ENCODE results near the gene TLK2. TPM values are rescaled to one million over a fixed set of nuclear protein-coding genes. Genes with fewer than 3 reads are reported as not detected.
A peak's percentile ranks its signal among the peaks of the same experiment; 100 is the strongest.

TLK2 gene
- total RNA-seq, 1 experiment from 2014 or later = 56.1 TPM

DNA sequence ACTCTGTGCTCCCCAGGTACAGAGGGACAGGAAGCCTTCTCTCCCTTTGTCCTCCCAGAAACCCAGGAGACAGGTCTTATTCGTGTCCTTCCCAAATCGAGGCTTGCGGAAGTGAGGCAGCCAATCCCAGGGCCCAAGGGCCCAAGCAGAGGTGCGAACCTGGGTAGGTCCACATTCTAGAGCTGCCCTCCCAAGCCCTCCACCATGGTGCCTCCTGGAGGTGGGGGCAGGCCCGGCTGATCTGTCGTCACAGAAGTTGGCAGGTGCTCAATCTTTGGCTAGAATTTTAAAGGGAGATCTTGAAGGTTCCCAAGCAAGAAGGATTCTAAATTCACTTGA lies 170.3 kb downstream of the TLK2 start:
- no peak overlapping the region for H3K27ac Mint-ChIP-seq (ENCODE audit: low read depth, unreplicated experiment)
- TF ChIP-seq, protein P1, sequence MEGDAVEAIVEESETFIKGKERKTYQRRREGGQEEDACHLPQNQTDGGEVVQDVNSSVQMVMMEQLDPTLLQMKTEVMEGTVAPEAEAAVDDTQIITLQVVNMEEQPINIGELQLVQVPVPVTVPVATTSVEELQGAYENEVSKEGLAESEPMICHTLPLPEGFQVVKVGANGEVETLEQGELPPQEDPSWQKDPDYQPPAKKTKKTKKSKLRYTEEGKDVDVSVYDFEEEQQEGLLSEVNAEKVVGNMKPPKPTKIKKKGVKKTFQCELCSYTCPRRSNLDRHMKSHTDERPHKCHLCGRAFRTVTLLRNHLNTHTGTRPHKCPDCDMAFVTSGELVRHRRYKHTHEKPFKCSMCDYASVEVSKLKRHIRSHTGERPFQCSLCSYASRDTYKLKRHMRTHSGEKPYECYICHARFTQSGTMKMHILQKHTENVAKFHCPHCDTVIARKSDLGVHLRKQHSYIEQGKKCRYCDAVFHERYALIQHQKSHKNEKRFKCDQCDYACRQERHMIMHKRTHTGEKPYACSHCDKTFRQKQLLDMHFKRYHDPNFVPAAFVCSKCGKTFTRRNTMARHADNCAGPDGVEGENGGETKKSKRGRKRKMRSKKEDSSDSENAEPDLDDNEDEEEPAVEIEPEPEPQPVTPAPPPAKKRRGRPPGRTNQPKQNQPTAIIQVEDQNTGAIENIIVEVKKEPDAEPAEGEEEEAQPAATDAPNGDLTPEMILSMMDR (IDR thresholded peaks at IDR 0.05; ENCODE audit: unreplicated experiment) = no peak
- H3K36me3 Mint-ChIP-seq (ENCODE audit: insufficient read depth, unreplicated experiment) = no peaks in the 10 kb centered on the region
- H3K9me3 Mint-ChIP-seq (ENCODE audit: unreplicated experiment) = no peaks in the 10 kb centered on the region
- DNase-seq (ENCODE audit: unreplicated experiment) = no peak
- intact Hi-C loops (cut with micrococcal nuclease) = no loop called here
- POLR2A ChIA-PET = no interaction called here
- peaks cover 6% of the 10 kb centered on the region for H3K4me1 Mint-ChIP-seq (ENCODE audit: insufficient read depth, unreplicated experiment)
- H3K27me3 Mint-ChIP-seq (ENCODE audit: insufficient read depth, unreplicated experiment) = no peaks in the 10 kb centered on the region
- CTCF ChIA-PET = no interaction called here
- BruUV-seq (replicated peaks) = no TSS peak
- H3K4me3 Mint-ChIP-seq (ENCODE audit: unreplicated experiment) = no peak overlapping the region

DNA sequence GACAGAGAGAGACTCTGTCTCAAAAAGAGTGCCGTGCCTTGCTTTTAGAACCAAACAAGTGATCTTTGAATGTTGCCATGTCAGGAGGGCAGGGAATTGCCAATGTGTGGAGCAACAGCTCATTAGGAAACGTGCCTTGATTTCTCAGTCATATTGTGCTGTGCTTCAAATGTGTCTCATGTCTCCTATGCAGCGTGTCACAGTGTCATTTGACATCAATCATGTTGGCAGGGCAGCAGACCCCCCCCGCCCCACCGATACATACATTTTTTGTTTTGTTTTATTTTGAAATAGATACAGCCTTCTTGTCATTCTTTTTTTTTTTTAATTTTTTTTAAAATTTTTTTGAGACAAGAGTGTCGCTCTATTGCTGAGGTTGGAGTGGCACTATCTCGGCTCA lies 170.9 kb downstream of the TLK2 start:
- no peak overlapping the region for H3K27ac Mint-ChIP-seq (ENCODE audit: low read depth, unreplicated experiment)
- no peak for DNase-seq (ENCODE audit: unreplicated experiment)
- ChIA-PET POLR2A (no interaction called here), CTCF (no interaction called here)
- H3K27me3 Mint-ChIP-seq (ENCODE audit: insufficient read depth, unreplicated experiment) = no peaks in the 10 kb centered on the region
- TF ChIP-seq, protein P1 (IDR thresholded peaks at IDR 0.05; ENCODE audit: unreplicated experiment) = no peak
- intact Hi-C loops (cut with micrococcal nuclease) = no loop called here
- BruUV-seq (replicated peaks) = no TSS peak
- peaks cover 6% of the 10 kb centered on the region for H3K4me1 Mint-ChIP-seq (ENCODE audit: insufficient read depth, unreplicated experiment)
- no peak overlapping the region for H3K4me3 Mint-ChIP-seq (ENCODE audit: unreplicated experiment)
- H3K9me3 Mint-ChIP-seq (ENCODE audit: unreplicated experiment) = no peaks in the 10 kb centered on the region
- no peaks in the 10 kb centered on the region for H3K36me3 Mint-ChIP-seq (ENCODE audit: insufficient read depth, unreplicated experiment)

DNA sequence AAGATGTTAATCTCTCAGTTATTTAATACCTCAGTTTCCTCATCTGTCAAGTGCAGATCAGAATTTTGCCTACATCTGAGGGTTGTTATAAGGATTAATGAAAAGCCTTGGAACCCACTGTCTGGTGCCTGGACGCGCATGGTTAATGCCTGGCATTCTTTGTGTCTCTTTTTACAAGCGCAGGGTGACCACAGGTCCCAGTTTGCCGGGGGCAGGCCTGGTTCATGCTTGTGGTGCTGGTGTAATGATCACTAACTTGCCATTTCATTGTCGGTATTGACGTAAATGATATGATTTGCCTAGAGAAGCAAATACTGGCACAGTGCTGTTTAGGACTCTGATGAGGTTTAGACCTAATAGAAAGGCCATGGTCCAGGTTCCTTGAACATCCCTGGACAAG lies 172.0 kb downstream of the TLK2 start:
- Mint-ChIP-seq H3K4me1 (ENCODE audit: insufficient read depth, unreplicated experiment) (peaks cover 6% of the 10 kb centered on the region), H3K27me3 (ENCODE audit: insufficient read depth, unreplicated experiment) (no peaks in the 10 kb centered on the region), H3K4me3 (ENCODE audit: unreplicated experiment) (no peak overlapping the region), H3K36me3 (ENCODE audit: insufficient read depth, unreplicated experiment) (no peaks in the 10 kb centered on the region), H3K9me3 (ENCODE audit: unreplicated experiment) (no peaks in the 10 kb centered on the region), H3K27ac (ENCODE audit: low read depth, unreplicated experiment) (no peak overlapping the region)
- ChIA-PET POLR2A (no interaction called here), CTCF (interaction anchor here (0.6 kb wide), 1 partner anchor 741 kb away, joined by 4 read pairs; no protein-coding TSS in a partner anchor)
- no peak for DNase-seq (ENCODE audit: unreplicated experiment)
- no TSS peak for BruUV-seq (replicated peaks)
- TF ChIP-seq, protein P1 (IDR thresholded peaks at IDR 0.05; ENCODE audit: unreplicated experiment) = no peak
- intact Hi-C loops (cut with micrococcal nuclease) = no loop called here

DNA sequence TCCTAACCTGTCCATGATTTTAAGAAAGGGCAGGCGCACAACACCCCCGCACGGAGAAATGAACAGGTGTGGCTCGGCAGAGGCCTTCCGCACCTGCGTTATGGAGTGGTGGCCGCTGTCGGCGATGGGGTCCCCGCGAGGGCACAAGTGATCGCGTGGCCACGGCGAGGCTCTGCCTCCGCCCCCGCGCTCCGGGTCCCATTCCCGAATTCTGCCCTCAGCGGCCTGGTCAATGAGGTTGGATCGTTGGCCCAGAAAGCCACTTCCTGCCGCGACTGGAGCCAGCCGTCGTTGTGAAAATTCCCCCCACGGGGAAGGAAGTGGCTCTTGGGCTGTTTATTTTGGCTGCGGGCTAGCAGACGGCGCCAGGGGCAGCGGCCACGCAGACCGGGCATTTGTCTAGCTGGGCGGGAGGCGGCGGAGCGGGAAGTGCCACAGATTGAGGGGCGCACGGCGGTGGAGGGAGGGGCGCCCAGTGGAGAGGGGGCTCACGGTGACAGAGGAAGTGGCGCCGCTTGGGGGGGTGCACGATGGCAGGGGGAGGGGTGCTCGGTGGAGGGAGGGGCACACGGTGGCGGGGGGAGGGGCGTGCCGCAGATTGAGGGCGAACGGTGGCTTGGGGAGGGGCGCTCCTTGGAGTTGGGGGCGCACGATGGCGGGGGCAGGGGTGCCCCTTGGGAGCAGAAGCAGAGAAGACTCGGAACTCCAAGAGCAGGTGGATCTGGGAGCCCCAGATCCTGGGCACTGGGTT lies 173.8 kb downstream of the TLK2 start:
- Mint-ChIP-seq H3K4me1 (ENCODE audit: insufficient read depth, unreplicated experiment) (peaks cover 6% of the 10 kb centered on the region), H3K27ac (ENCODE audit: low read depth, unreplicated experiment) (no peak overlapping the region)

More for the DNA sequence above, 173.8 kb downstream of the TLK2 start:
- H3K4me3 Mint-ChIP-seq (ENCODE audit: unreplicated experiment) = peak overlapping the region; percentile 55
- ChIA-PET POLR2A (no interaction called here), CTCF (no interaction called here)
- no TSS peak for BruUV-seq (replicated peaks)
- intact Hi-C loops (cut with micrococcal nuclease) = no loop called here
- TF ChIP-seq, protein P1 (IDR thresholded peaks at IDR 0.05; ENCODE audit: unreplicated experiment) = no peak
- peak; percentile 65 for DNase-seq (ENCODE audit: unreplicated experiment)
- no peaks in the 10 kb centered on the region for H3K9me3 Mint-ChIP-seq (ENCODE audit: unreplicated experiment)
- no peaks in the 10 kb centered on the region for H3K36me3 Mint-ChIP-seq (ENCODE audit: insufficient read depth, unreplicated experiment)
- H3K27me3 Mint-ChIP-seq (ENCODE audit: insufficient read depth, unreplicated experiment) = no peaks in the 10 kb centered on the region

All from MCF 10A (cell line).